ENCODE measurements around the gene ARL2.
"Not testable (repeated sequence)": the region's sequence is repeated elsewhere in the genome, so short reads cannot be mapped to it uniquely, and the experiment has no call there.

The ARL2 gene

DNA sequence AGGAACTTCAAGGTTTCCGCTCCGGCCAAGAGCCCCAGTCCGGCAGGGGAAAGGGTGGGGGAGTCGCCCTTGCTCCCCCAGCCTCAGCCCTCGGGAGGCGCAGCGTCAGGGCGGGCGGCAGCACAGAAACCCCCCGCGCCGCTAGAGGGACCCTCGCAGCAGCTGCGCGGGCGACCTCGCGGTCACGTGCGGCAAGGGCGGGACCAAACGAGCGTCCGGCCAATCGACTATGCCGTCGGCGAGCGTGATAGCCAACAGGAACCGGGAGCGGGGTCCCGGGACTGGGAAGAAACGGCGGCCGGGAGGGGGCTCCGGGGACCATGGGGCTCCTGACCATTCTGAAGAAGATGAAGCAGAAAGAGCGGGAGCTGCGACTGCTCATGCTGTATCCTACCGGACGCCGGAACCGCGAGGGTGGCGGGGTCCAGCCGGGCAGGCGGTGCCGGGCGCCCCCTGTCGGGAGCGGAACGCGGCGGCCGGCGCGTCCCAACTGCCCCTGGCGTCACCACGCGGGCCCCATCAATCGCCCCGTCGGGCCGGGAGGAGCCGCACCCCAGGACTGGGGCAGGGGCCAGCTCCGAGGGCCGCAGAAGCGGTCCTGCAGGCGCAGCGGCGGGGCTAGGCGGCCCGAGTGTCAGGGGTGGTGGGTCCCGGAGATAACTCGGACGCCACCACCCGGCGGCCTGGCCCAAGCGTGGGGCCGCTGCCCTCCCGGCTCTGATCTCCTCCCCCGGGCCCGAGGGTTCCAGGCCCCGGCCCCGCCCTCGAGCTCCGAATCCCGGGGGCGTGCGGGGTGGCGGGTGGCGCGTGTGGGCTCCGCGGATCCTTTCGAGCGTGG, at the start of gene ARL2:
TSS of gene ARL2 (plus strand) at position 273 of the 838 bp plus-strand sequence. CDS start at position 321, 48 bp downstream.
- Mint-ChIP-seq H3K4me3 (peak within 1 kb of the TSS; percentile 87), H3K27me3 (no peaks in the 10 kb centered on the region), H3K9me3 (no peaks in the 10 kb centered on the region), H3K27ac (ENCODE audit: low read depth) (peak within 1 kb of the TSS; percentile 93), H3K4me1 (peaks cover 25% of the 10 kb centered on the region), H3K36me3 (ENCODE audit: insufficient read depth) (peaks cover 4% of the 10 kb centered on the region)
- ATAC-seq (replicated peaks; ENCODE audit: extremely low read depth, poor library complexity, severe bottlenecking) (peak; percentile 74), DNase-seq (ENCODE audit: low spot score in 2 of 2) (peak; percentile 78)

DNA sequence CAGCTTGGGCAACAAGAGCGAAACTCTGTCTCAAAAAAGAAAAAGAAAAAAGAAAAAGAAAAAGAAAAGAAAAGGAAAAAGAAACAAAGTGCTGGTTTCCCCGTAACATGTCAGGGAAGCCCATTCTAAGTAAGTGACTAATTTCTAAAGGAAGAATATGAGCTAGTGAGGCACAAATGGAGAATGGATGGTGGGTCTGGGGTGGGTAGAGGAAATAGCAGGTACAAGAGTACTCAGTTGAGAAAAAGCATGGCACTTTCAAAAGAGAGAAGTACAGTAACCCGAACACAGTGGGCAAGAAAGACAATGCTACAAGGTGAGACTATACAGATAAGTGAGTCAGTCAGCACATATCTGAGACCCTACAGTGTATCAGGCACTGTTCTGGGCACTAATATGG, 46.6 kb upstream of the ARL2 start:
- Mint-ChIP-seq H3K27ac (ENCODE audit: low read depth) (no peak overlapping the region), H3K36me3 (ENCODE audit: insufficient read depth) (peaks cover 3% of the 10 kb centered on the region)

GRCh38 chr11:64969209-64969608, 44.8 kb upstream of the ARL2 start:
- peaks cover 3% of the 10 kb centered on the region for H3K36me3 Mint-ChIP-seq (ENCODE audit: insufficient read depth)
- H3K9me3 Mint-ChIP-seq, result no peaks in the 10 kb centered on the region
- no peak overlapping the region for H3K4me3 Mint-ChIP-seq
- no peaks in the 10 kb centered on the region for H3K27me3 Mint-ChIP-seq
- H3K4me1 Mint-ChIP-seq, result no peaks in the 10 kb centered on the region
- DNase-seq (ENCODE audit: low spot score in 2 of 2), result no peak
- no peak for ATAC-seq (replicated peaks; ENCODE audit: extremely low read depth, poor library complexity, severe bottlenecking)
- H3K27ac Mint-ChIP-seq (ENCODE audit: low read depth), result no peak overlapping the region

More for the DNA sequence above, 46.6 kb upstream of the ARL2 start:
- Mint-ChIP-seq H3K27me3 (peaks cover 4% of the 10 kb centered on the region), H3K4me3 (no peak overlapping the region), H3K4me1 (no peaks in the 10 kb centered on the region), H3K9me3 (no peaks in the 10 kb centered on the region)
- DNase-seq (ENCODE audit: low spot score in 2 of 2) (no peak), ATAC-seq (replicated peaks; ENCODE audit: extremely low read depth, poor library complexity, severe bottlenecking) (no peak)

DNA sequence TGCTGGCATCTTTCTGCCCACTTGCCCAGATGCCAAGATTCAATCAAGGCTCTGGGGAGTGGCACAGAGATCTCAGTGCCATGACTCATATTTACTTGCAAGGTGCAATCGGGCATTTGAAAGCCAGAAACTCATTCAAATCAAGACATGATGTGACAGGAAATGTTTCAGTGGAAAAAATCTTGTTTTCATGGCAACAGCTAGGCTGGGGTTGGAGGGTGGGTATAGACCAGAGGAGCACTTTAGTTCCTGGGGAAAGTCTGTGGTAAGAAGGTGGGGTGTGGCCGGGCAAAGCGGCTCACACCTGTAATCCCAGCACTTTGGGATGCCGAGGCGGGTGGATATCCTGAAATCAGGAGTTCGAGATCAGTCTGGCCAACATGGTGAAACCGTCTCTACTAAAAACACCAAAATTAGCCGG, 43.2 kb upstream of the ARL2 start:
- H3K4me3 Mint-ChIP-seq, result peak overlapping the region; percentile 20
- peaks cover 3% of the 10 kb centered on the region for H3K36me3 Mint-ChIP-seq (ENCODE audit: insufficient read depth)
- ATAC-seq (replicated peaks; ENCODE audit: extremely low read depth, poor library complexity, severe bottlenecking) (no peak), DNase-seq (ENCODE audit: low spot score in 2 of 2) (no peak)
- no peaks in the 10 kb centered on the region for H3K27me3 Mint-ChIP-seq
- no peaks in the 10 kb centered on the region for H3K9me3 Mint-ChIP-seq
- H3K4me1 Mint-ChIP-seq, result no peaks in the 10 kb centered on the region
- H3K27ac Mint-ChIP-seq (ENCODE audit: low read depth), result no peak overlapping the region

GRCh38 chr11:64971421-64972233, 42.3 kb upstream of the ARL2 start, which contains the start of gene MAJIN:
Gene MAJIN (minus strand): TSS chr11:64972108. CDS start chr11:64959405, 12,703 bp downstream.
- H3K27me3 Mint-ChIP-seq, result no peaks in the 10 kb centered on the region
- peaks cover 3% of the 10 kb centered on the region for H3K36me3 Mint-ChIP-seq (ENCODE audit: insufficient read depth)
- DNase-seq (ENCODE audit: low spot score in 2 of 2) (peak; percentile 52 to 64), ATAC-seq (replicated peaks; ENCODE audit: extremely low read depth, poor library complexity, severe bottlenecking) (peak; percentile 19)
- peak within 1 kb of the TSS; percentile 42 for H3K4me3 Mint-ChIP-seq
- no peak within 1 kb of the TSS for H3K27ac Mint-ChIP-seq (ENCODE audit: low read depth)
- no peaks in the 10 kb centered on the region for H3K4me1 Mint-ChIP-seq
- no peaks in the 10 kb centered on the region for H3K9me3 Mint-ChIP-seq

GRCh38 chr11:64974124-64974523, 39.8 kb upstream of the ARL2 start:
- ATAC-seq (replicated peaks; ENCODE audit: extremely low read depth, poor library complexity, severe bottlenecking) (no peak), DNase-seq (ENCODE audit: low spot score in 2 of 2) (no peak)
- Mint-ChIP-seq H3K36me3 (ENCODE audit: insufficient read depth) (peaks cover 4% of the 10 kb centered on the region), H3K4me1 (no peaks in the 10 kb centered on the region), H3K9me3 (no peaks in the 10 kb centered on the region), H3K4me3 (no peak overlapping the region), H3K27ac (ENCODE audit: low read depth) (no peak overlapping the region), H3K27me3 (no peaks in the 10 kb centered on the region)

DNA sequence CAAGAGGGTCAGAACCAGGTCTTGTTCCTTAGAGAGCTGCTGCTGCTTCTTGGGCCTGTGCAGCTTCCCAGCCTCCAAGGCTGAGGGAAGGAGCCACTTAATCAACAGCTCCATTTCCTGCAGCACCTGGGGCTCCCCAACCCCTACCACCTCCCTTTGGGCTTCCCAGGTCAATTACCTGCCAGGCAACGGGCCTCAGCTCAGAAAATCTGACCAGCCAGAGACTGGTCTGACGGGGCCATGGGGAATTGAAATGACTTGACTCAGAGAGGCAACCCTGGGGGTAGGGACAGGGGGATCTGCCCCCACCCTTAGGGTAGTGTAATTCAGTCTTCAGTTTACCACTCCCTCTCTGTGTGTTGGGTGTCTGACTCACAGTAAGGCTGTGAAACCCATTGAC, 37.3 kb upstream of the ARL2 start:
- no peaks in the 10 kb centered on the region for H3K9me3 Mint-ChIP-seq
- peaks cover 2% of the 10 kb centered on the region for H3K36me3 Mint-ChIP-seq (ENCODE audit: insufficient read depth)
- H3K4me1 Mint-ChIP-seq, result no peaks in the 10 kb centered on the region
- no peak overlapping the region for H3K27ac Mint-ChIP-seq (ENCODE audit: low read depth)
- ATAC-seq (replicated peaks; ENCODE audit: extremely low read depth, poor library complexity, severe bottlenecking) (no peak), DNase-seq (ENCODE audit: low spot score in 2 of 2) (no peak)
- H3K27me3 Mint-ChIP-seq, result peaks cover 14% of the 10 kb centered on the region
- no peak overlapping the region for H3K4me3 Mint-ChIP-seq

DNA sequence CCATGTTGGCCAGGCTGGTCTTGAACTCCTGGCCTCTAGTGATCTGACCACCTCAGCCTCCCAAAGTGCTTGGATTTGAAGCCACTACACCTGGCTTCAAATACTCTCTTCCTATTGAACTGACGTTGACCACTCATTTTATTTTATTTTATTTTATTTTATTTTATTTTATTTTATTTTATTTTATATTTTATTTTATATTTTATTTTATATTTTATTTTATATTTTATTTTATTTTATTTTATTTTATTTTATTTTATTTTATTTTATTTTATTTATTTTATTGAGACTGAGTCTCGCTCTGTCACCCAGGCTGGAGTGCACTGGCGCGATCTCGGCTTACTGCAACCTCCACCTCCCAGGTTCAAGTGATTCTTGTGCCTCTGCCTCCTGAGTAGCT, 30.6 kb upstream of the ARL2 start:
- H3K27me3 Mint-ChIP-seq, result peaks cover 42% of the 10 kb centered on the region
- H3K9me3 Mint-ChIP-seq; H3K27ac Mint-ChIP-seq (ENCODE audit: low read depth); H3K4me1 Mint-ChIP-seq; H3K4me3 Mint-ChIP-seq; DNase-seq (ENCODE audit: low spot score in 2 of 2); H3K36me3 Mint-ChIP-seq (ENCODE audit: insufficient read depth); ATAC-seq (replicated peaks; ENCODE audit: extremely low read depth, poor library complexity, severe bottlenecking): not testable (repeated sequence)

- peaks cover 12% of the 10 kb centered on the region for H3K4me1 Mint-ChIP-seq
- H3K36me3 Mint-ChIP-seq (ENCODE audit: insufficient read depth), result peaks cover 2% of the 10 kb centered on the region
Measured at GRCh38 chr11:64987998-64988854, 25.7 kb upstream of the ARL2 start.

DNA sequence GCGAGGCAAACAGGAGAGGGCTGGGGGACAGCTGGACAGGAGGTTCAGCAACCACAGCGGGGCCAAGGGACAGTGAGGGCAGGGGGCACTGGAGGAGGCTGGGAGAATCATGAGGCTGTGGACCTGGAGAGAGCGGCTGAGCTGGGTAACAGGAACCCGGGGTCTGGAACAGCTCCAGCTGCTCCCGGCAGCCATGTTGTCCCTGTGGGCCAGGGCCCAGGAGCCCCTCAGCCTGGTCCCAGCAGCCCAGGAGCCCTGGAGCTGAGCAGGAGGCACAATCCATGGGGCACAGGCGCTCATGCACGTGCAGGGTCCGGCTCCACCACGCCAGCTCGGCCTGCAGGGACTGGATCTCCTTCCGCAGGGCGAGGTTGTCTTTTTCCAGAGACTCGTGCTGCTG, 24.5 kb upstream of the ARL2 start:
- Mint-ChIP-seq H3K4me3 (no peak overlapping the region), H3K36me3 (ENCODE audit: insufficient read depth) (peaks cover 2% of the 10 kb centered on the region), H3K27ac (ENCODE audit: low read depth) (no peak overlapping the region), H3K9me3 (no peaks in the 10 kb centered on the region), H3K4me1 (peaks cover 12% of the 10 kb centered on the region), H3K27me3 (peaks cover 52% of the 10 kb centered on the region)
- DNase-seq (ENCODE audit: low spot score in 2 of 2) (no peak), ATAC-seq (replicated peaks; ENCODE audit: extremely low read depth, poor library complexity, severe bottlenecking) (no peak)

More at GRCh38 chr11:64987998-64988854, 25.7 kb upstream of the ARL2 start:
- no peak for ATAC-seq (replicated peaks; ENCODE audit: extremely low read depth, poor library complexity, severe bottlenecking)
- peaks cover 55% of the 10 kb centered on the region for H3K27me3 Mint-ChIP-seq
- H3K4me3 Mint-ChIP-seq, result no peak overlapping the region
- no peak overlapping the region for H3K27ac Mint-ChIP-seq (ENCODE audit: low read depth)
- H3K9me3 Mint-ChIP-seq, result no peaks in the 10 kb centered on the region
- no peak for DNase-seq (ENCODE audit: low spot score in 2 of 2)

DNA sequence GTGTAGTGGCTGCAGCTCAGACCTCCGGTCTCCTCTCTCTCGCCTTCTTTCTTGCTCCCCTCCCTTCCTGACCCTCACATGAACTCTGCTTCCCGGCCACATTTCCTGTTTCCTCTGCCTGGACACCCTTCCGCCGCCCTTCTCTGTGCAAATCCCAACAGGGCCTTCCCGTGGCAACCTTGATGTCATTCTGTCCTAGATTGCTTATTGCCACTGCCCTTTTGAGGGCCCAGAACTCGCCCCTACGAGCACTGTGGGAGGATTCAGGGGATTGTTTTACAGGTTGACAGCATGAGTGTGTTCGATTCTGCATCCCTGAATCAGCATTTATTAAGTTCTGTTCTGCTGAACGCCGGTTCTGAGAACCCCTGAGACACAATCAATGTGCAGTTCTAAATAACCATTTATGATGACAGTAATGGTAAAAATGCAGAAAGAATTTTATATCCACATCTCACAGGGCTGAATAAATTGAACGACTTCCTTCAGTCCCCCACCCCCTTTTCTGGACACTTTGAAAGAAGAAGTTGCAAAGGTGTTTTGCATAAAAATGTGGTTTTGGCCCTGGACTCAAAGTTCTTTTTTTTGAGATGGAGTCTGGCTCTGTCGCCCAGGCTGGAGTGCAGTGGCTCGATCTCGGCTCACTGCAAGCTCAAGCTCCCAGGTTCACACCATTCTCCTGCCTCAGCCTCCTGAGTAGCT, 23.6 kb upstream of the ARL2 start:
- Mint-ChIP-seq H3K27ac (ENCODE audit: low read depth) (no peak overlapping the region), H3K36me3 (ENCODE audit: insufficient read depth) (peaks cover 2% of the 10 kb centered on the region), H3K9me3 (no peaks in the 10 kb centered on the region), H3K27me3 (peaks cover 43% of the 10 kb centered on the region), H3K4me3 (no peak overlapping the region), H3K4me1 (peaks cover 7% of the 10 kb centered on the region)
- no peak for DNase-seq (ENCODE audit: low spot score in 2 of 2)
- ATAC-seq (replicated peaks; ENCODE audit: extremely low read depth, poor library complexity, severe bottlenecking), result no peak

Measured in central memory CD8-positive, alpha-beta T cell (primary cell).